Renal pelvis (tissue), 12 donors: ENCODE data around the gene IVNS1ABP. TPM values are rescaled to one million over a fixed set of nuclear protein-coding genes. Genes with fewer than 3 reads are reported as not detected.
"Not testable (repeated sequence)": the region's sequence is repeated elsewhere in the genome, so short reads cannot be mapped to it uniquely, and the experiment has no call there.

Experiments
- DNase-seq: peaks from one replicate; pipeline ENCODE4 v3.0.0-alpha.2; 2013
- long read RNA-seq, 16 experiments: transcript quantifications; one replicate each; lab custom pipeline, GENCODE V29; 2026
- polyA plus RNA-seq, 3 donors: library from polyadenylated mRNA; unstranded; fragments of 120-200 nt; gene quantifications; one replicate each; pipeline ENCODE4 v1.2.1, GENCODE V29; 2013; ENCODE audit not compliant: insufficient read length in 3 of 3

IVNS1ABP gene
- 100 to 1,000 TPM; 264 to 349 (median 311) TPM for polyA plus RNA-seq
- long read RNA-seq, donor 1, full-length matches to known transcripts: 45 of 120 reads
- long read RNA-seq, donor 1, partial matches to known transcripts: 75 of 120 reads
- long read RNA-seq, donor 1, other reads (novel, unspliced or antisense): 0 of 120 reads
- long read RNA-seq, donor 2, full-length matches to known transcripts: 37 of 144 reads
- long read RNA-seq, donor 2, partial matches to known transcripts: 107 of 144 reads
- long read RNA-seq, donor 2, other reads (novel, unspliced or antisense): 0 of 144 reads
- long read RNA-seq, donor 3, full-length matches to known transcripts: 38 of 126 reads
- long read RNA-seq, donor 3, partial matches to known transcripts: 88 of 126 reads
- long read RNA-seq, donor 3, other reads (novel, unspliced or antisense): 0 of 126 reads
- long read RNA-seq, donor 4, full-length matches to known transcripts: 29 of 102 reads
- long read RNA-seq, donor 4, partial matches to known transcripts: 73 of 102 reads
- long read RNA-seq, donor 4, other reads (novel, unspliced or antisense): 0 of 102 reads
- long read RNA-seq, donor 5, full-length matches to known transcripts: 7 of 94 reads
- long read RNA-seq, donor 5, partial matches to known transcripts: 87 of 94 reads
- long read RNA-seq, donor 5, other reads (novel, unspliced or antisense): 0 of 94 reads
- long read RNA-seq, donor 6, full-length matches to known transcripts: 40 of 139 reads
- long read RNA-seq, donor 6, partial matches to known transcripts: 99 of 139 reads
- long read RNA-seq, donor 6, other reads (novel, unspliced or antisense): 0 of 139 reads
- long read RNA-seq, donor 7, full-length matches to known transcripts: 30 of 195 reads
- long read RNA-seq, donor 7, partial matches to known transcripts: 165 of 195 reads
- long read RNA-seq, donor 7, other reads (novel, unspliced or antisense): 0 of 195 reads
- long read RNA-seq, donor 8, full-length matches to known transcripts: 6 of 38 reads
- long read RNA-seq, donor 8, partial matches to known transcripts: 32 of 38 reads
- long read RNA-seq, donor 8, other reads (novel, unspliced or antisense): 0 of 38 reads
- long read RNA-seq, donor 9, full-length matches to known transcripts: 36 of 165 reads
- long read RNA-seq, donor 9, partial matches to known transcripts: 129 of 165 reads
- long read RNA-seq, donor 9, other reads (novel, unspliced or antisense): 0 of 165 reads
- long read RNA-seq, donor 10, full-length matches to known transcripts: 23 of 229 reads
- long read RNA-seq, donor 10, partial matches to known transcripts: 206 of 229 reads
- long read RNA-seq, donor 10, other reads (novel, unspliced or antisense): 0 of 229 reads
- long read RNA-seq, donor 11, full-length matches to known transcripts: 11 of 94 reads
- long read RNA-seq, donor 11, partial matches to known transcripts: 83 of 94 reads
- long read RNA-seq, donor 11, other reads (novel, unspliced or antisense): 0 of 94 reads
- long read RNA-seq, donor 12, full-length matches to known transcripts: 66 of 301 reads
- long read RNA-seq, donor 12, partial matches to known transcripts: 227 of 301 reads
- long read RNA-seq, donor 12, other reads (novel, unspliced or antisense): 8 of 301 reads
- long read RNA-seq, donor 13, full-length matches to known transcripts: 18 of 100 reads
- long read RNA-seq, donor 13, partial matches to known transcripts: 82 of 100 reads
- long read RNA-seq, donor 13, other reads (novel, unspliced or antisense): 0 of 100 reads
- long read RNA-seq, donor 14: 0 reads
- long read RNA-seq, donor 15, full-length matches to known transcripts: 53 of 135 reads
- long read RNA-seq, donor 15, partial matches to known transcripts: 82 of 135 reads
- long read RNA-seq, donor 15, other reads (novel, unspliced or antisense): 0 of 135 reads
- long read RNA-seq, donor 16, full-length matches to known transcripts: 43 of 183 reads
- long read RNA-seq, donor 16, partial matches to known transcripts: 140 of 183 reads
- long read RNA-seq, donor 16, other reads (novel, unspliced or antisense): 0 of 183 reads

DNA sequence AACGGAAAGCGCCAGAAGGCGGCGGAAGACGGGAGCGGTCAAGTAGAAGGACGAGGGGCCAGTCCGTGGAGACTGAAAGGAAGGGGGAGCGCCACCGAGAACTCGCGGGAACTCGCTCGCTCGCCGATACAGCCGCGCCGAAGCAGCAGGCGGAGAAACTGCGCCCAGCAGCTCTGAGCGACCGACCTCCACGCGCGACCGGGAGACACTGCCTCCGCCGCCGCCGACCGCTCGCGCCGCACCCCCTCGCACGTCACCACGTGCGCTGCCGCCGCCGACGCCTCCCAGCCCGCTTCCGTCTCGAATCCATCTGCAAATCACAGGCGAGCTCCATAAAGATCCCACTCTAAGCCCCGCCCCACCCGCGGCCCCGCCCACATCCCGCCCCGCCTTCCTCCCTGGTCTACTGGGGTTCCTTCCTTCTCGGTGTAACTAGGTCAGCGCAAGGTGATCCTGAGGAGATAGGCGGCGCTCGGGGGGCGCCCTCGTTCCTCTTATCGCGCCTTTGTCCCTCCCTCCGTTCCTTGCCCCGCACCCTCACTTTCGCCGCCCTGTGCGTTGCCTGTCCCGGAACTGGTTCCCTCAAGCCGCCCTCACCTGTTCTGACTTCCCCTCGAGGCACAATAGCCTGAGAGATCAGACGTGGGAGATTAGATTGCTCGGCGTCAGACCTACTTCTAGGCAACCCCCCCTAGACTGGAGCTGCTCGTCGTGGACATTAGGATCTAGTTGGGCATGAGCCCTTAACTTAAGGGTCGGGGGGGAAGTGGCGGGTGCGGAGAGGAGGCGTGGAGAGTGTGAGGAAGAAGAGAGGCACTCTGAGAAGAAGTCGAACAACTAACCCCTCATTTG is at the start of gene IVNS1ABP:
TSS of gene IVNS1ABP (minus strand) at position 210 of the 852 bp plus-strand sequence. CDS start 7,750 bp downstream, outside the sequence.
- peak; percentile 94 for DNase-seq

GRCh38 chr1:185365951-185366350 is 48.9 kb upstream of the IVNS1ABP start:
- no peak for DNase-seq

GRCh38 chr1:185364528-185364927 is 47.5 kb upstream of the IVNS1ABP start:
- DNase-seq: not testable (repeated sequence)

GRCh38 chr1:185363205-185363604 is 46.2 kb upstream of the IVNS1ABP start:
- no peak for DNase-seq

GRCh38 chr1:185360714-185361113 is 43.7 kb upstream of the IVNS1ABP start:
- DNase-seq: no peak

- no peak for DNase-seq
Observed at GRCh38 chr1:185358957-185359356, 41.9 kb upstream of the IVNS1ABP start.

DNA sequence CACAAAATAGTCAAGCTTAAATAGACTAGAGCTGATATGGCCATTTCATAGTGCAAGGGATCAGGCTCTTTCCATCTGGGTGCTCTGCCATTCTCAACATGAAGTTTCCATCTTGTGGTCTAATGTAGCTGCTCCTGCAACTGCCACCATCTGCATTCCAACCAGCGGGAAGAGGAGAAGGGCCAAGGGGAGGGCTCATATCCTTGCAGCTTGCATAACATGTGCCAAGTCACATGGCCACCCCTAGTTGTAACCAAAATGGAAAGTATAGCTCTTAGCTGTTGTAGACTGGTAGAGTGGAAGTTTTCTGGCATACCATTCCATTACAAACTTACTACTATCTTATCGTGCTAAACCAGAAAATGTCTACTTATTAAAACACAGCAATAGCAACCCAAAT is 38.9 kb upstream of the IVNS1ABP start:
- no peak for DNase-seq

GRCh38 chr1:185353124-185353523 is 36.1 kb upstream of the IVNS1ABP start:
- no peak for DNase-seq

DNA sequence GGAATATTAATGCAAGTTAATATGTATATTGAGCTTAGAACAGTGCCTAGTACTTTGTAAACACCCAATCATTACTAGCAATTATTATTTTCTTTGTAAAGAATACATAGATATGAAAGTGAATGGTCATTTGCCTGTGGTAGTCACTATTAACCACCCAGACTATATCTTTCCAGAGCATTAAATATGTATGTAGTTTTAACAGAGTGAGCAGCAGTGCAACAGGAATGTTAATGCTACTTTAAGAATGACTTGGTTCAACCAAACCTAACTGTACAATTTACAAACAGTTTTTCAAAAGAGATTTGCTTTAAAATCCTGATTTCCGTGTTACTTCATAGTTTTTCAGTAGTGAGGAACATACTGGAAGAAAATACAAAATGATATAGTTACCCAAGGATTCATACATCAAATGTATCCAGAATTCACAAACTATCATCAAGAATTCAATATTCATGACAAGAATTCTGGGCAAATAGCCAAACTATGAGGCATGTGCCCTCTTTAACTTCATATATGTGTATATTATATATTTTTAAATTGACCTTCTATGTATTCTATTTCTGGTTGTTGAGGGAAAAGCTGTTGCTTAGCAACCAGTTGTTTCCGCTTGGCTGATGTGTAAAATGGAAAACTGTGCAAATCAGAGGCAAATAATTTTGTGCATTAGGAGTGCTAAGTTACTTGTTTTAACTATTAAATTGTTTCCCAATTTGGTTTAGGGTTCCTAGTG is 34.9 kb upstream of the IVNS1ABP start:
- peak; percentile 42 for DNase-seq

DNA sequence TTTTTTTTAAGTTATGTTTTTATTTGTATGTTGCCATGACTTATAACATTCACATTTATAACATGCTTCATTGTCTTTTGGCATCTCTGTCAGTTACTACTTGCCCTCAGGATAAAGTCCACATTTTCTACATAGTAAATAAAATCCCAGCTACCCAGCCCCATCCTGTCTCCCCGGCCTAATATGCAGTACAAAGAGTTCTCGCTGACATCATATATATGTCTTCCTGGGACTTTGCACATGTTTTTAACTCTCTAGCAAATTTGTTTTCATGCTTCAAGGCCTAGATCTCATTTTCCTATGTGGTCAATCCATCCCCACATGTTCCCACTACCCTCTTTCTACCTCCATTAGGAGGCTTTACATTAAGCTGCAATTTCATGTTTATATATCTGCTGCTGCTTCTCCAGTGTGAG is 33.0 kb upstream of the IVNS1ABP start:
- no peak for DNase-seq

DNA sequence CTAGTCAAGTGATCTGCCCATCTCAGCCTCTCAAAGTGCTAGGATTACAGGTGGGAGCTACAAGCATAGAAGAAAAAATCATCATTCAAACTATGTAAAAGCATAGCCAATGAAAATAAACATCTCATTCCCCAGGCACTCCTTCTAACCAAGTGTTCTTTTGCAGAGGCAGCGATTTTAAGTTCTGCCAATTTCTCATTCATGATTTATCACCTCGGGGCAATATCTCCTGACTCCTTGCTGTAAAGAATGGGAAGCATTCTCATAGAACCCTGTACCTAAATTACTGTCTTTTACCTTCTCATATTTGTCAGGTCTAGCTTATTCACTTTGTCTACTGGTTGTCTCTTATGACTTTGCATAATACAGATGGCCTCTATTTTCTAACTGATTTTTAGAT is 32.5 kb upstream of the IVNS1ABP start:
- DNase-seq: no peak

GRCh38 chr1:185348985-185349384 is 31.9 kb upstream of the IVNS1ABP start:
- no peak for DNase-seq

- DNase-seq: no peak
Observed at GRCh38 chr1:185348296-185348695, 31.3 kb upstream of the IVNS1ABP start.

- no peak for DNase-seq
Observed at GRCh38 chr1:185345913-185346720, 29.1 kb upstream of the IVNS1ABP start.

- no peak for DNase-seq
Observed at GRCh38 chr1:185343306-185343705, 26.3 kb upstream of the IVNS1ABP start.

DNA sequence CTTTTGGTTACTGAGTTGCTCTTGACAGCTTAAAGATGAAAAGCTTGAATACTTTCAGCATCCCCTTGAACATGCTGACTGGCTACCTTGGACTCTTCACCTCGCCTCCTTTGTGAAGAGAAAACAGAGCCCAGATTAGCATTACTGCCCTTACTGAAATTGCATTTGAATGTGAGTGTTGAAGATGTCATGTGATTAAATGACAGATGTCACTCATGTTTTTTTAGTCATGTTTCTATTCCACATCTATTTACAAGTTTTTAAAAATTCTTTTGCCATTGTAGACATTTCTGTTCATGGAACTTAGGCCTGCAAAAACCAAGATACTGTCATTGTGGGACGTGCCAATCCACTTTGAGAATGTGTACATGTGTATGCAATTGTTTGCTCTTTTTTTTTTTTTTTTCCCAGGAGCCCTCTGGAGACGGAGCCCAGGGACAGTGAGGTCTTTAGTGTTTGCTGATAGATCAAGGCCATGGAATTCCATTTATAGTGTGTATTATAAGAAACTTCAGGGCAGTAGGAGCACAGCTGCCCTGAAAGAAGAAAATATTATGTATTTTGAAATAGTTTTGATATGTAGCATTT is 25.7 kb upstream of the IVNS1ABP start:
- no peak for DNase-seq

DNA sequence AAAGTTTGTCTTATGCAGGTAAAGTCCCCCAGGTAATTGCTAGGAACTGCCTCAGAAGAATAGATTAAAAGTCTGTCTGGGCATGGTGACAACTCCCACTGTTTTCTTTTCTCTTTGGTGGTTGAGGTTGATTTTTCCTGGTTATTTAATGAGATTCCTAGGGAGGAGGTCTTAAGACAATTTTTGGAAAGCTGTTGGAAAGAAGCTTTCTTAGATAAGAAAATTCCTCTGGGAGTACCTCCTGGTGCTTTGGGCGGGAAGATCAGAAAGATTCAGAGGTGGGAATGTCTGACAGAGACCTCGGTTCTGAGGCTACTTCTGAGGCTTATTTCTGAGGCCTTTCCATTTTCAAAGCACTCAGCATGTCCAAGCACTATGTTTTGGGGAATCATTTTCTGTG is 25.0 kb upstream of the IVNS1ABP start:
- DNase-seq: no peak
